Measurements from ENCODE around the gene SGSH.

The SGSH gene

GRCh38 chr17:80183581-80184422, 36.3 kb downstream of the SGSH start:
- no peak for DNase-seq (ENCODE audit: low read depth)

- DNase-seq (ENCODE audit: low read depth), result no peak
Observed at GRCh38 chr17:80182845-80183223, 37.3 kb downstream of the SGSH start.

DNA sequence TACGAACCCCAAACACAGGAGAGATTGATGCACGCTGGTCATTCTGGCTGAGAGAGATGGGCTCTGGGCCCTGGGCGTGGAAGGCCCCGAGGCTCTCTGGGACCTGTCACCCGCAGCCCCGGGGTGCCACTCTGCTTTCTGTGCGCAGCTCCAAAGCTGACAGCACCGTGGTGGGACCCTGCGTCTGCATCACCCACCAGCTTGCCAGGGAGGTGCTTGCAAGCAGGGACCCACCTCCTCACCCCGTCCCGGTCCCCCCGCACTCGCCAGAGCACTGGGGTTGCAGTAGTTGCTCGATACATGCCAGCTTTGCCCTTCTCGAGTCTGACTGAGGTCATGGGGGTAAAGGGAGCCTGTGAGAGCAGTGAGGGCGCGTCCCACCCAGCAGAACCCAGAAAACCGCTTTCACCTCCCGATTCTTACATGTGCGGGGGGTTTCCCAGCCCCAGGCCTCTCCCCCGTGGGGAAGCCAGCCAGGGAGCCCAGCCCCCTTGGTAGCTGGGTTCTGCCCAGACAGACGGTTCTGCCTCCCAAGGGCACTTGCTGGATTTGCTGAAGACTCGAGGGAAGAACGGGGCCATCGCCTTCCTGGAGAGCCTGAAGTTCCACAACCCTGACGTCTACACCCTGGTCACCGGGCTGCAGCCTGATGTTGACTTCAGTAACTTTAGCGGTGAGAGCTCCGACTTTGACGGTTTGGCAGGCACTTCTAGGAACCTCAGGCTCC, 37.9 kb downstream of the SGSH start:
- no peak for DNase-seq (ENCODE audit: low read depth)

- no peak for DNase-seq (ENCODE audit: low read depth)
Observed at GRCh38 chr17:80181431-80181830, 38.7 kb downstream of the SGSH start.

- DNase-seq (ENCODE audit: low read depth), result no peak
Observed at GRCh38 chr17:80180192-80180591, 39.9 kb downstream of the SGSH start.

GRCh38 chr17:80177986-80178595, 42.0 kb downstream of the SGSH start:
- DNase-seq (ENCODE audit: low read depth), result no peak

GRCh38 chr17:80176757-80177156, 43.4 kb downstream of the SGSH start:
- DNase-seq (ENCODE audit: low read depth), result no peak

DNA sequence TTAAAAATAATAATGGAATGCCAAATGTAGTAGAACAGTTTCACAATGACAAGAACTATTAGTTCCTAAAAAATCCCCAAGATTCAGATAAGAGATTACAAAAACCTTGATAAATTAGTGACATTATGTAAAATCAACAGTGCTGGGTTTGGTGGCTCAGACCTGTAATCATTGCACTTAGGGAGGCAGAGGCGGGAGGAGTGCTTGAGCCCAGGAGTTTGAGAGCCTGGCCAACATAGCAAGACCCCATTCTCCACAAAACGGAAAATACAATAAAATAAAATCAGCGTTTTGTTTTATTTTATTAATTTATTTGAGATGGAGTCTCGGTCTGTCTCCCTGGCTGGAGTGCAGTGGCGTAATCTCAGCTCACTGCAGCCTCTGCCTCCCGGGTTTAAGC, 46.2 kb downstream of the SGSH start:
- no peak for DNase-seq (ENCODE audit: low read depth)

DNA sequence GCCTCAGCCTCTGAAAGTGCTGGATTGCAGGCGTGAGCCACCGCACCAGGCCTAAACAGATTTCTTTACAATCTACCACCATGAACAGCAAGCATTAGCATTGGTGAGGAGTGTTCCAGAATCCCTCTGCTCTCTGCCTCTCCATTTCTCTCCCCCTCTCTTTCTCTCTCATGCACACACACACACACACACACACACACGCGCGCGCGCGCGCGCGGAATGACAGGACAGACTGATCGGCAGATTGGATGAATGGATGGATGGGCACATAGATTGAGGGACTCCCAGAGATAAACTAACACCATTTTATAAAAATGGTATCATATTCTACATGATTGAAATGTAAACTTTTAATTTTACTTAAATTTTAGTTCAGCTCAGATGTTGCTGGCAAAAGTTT, 47.0 kb downstream of the SGSH start:
- DNase-seq (ENCODE audit: low read depth), result no peak

GRCh38 chr17:80171681-80172080, 48.5 kb downstream of the SGSH start:
- no peak for DNase-seq (ENCODE audit: low read depth)

- no peak for DNase-seq (ENCODE audit: low read depth)
Observed at GRCh38 chr17:80169784-80170500, 50.2 kb downstream of the SGSH start, which contains the start of gene CARD14. CARD14 (plus strand) TSS chr17:80170030; CDS start chr17:80181439, 11,409 bp downstream.

GRCh38 chr17:80169107-80169506, 51.0 kb downstream of the SGSH start:
- DNase-seq (ENCODE audit: low read depth), result no peak

GRCh38 chr17:80168371-80168770, 51.8 kb downstream of the SGSH start:
- DNase-seq (ENCODE audit: low read depth), result no peak

DNA sequence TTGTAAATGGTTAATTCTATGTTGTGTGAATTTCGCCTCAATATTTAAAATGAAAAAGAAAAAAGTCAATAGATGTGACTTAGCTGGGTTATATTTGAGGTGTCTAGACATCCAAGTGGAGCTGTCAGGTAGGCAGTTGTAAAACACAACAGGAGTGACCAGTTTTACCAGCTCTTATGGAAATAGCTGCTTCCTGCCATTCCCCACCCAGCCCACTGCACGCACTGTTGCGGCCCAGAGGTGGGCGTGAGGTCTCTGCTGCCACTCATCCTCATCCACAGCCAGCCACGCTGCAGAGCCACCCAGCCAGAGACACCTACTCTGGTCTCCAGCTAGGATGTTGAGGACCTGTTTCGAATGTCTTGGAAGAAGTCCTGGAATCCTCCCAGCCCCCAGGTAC, 53.7 kb downstream of the SGSH start:
- no peak for DNase-seq (ENCODE audit: low read depth)

- DNase-seq (ENCODE audit: low read depth), result no peak
Observed at GRCh38 chr17:80164185-80164584, 55.9 kb downstream of the SGSH start.

DNA sequence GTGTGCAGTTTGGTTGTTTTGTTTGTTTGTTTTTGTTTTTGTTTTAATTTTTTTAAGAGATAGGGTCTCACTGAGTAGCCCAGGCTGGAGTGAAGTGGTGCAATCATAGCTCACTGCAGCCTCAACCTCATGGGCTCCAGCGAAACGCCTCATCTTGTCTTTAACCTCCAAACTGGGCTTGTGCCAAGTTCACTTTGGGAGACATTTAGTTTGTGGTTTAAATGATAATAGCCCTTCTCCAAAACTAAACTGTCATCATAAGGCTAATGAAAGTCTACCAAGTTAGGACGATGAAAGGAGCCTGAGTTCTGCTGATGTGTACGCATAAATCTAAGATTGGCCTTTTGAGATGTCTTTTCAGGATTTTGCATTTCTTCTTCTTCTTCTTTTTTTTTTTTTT, 56.8 kb downstream of the SGSH start:
- no peak for DNase-seq (ENCODE audit: low read depth)

GRCh38 chr17:80160536-80160935, 59.6 kb downstream of the SGSH start:
- no peak for DNase-seq (ENCODE audit: low read depth)
